Body of pancreas (tissue), 4 donors: ENCODE results near the gene SPON2.

ENCODE experiments used
- POLR2A ChIP-seq, 3 donors: fragments of 450-650 bp; IDR thresholded peaks; one replicate each; pipeline ENCODE4 v1.6.1; 2016; ENCODE audit warnings: antibody characterized with exemption in 3 of 3, mild to moderate bottlenecking in 2 of 3
- TF ChIP-seq, protein P1 (sequence below), 7 experiments: fragments of 450-650 bp in 4 of 7; fragments of 200-600 bp in 3 of 7; sonication (generic) in 3 of 7; IDR thresholded peaks; one replicate each; pipeline ENCODE4 v1.5.1; 2016 to 2019; ENCODE audit warnings: antibody characterized with exemption in 7 of 7

- TF ChIP-seq, protein P1, sequence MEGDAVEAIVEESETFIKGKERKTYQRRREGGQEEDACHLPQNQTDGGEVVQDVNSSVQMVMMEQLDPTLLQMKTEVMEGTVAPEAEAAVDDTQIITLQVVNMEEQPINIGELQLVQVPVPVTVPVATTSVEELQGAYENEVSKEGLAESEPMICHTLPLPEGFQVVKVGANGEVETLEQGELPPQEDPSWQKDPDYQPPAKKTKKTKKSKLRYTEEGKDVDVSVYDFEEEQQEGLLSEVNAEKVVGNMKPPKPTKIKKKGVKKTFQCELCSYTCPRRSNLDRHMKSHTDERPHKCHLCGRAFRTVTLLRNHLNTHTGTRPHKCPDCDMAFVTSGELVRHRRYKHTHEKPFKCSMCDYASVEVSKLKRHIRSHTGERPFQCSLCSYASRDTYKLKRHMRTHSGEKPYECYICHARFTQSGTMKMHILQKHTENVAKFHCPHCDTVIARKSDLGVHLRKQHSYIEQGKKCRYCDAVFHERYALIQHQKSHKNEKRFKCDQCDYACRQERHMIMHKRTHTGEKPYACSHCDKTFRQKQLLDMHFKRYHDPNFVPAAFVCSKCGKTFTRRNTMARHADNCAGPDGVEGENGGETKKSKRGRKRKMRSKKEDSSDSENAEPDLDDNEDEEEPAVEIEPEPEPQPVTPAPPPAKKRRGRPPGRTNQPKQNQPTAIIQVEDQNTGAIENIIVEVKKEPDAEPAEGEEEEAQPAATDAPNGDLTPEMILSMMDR (IDR thresholded peaks at IDR 0.05): peak; percentile 95 to 99 (median 99)
- TF ChIP-seq POLR2A (IDR thresholded peaks at IDR 0.05): no peak
Measured at GRCh38 chr4:1130316-1131186, 41.8 kb downstream of the SPON2 start.
